GM18520 (cell line): ENCODE data around the gene BCO2.

Source experiments
- ATAC-seq: cut with Tn5 transposase; IDR thresholded peaks from one replicate; pipeline ENCODE4 v1.9.1; 2021; ENCODE audit not compliant: unreplicated experiment

The BCO2 gene

DNA sequence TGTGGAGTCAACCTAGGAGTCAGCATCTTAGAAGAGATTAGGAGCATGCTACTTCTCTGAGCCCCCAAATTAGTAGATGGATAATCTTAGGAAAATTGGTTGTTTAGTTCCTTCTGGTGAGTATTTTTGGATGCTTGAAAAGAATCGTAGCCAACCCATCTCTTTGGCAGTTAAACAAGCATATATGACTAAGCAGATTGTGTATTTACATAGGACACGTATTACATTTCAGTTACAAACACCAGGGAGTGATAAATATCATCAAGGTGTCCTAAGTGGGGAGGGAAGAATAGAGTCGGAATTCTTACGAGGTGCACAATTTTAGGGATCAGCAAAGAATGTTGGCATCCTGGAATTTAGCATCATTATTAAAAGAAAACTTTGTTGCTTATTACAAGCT lies 71.9 kb downstream of the BCO2 start:
- no peak for ATAC-seq

DNA sequence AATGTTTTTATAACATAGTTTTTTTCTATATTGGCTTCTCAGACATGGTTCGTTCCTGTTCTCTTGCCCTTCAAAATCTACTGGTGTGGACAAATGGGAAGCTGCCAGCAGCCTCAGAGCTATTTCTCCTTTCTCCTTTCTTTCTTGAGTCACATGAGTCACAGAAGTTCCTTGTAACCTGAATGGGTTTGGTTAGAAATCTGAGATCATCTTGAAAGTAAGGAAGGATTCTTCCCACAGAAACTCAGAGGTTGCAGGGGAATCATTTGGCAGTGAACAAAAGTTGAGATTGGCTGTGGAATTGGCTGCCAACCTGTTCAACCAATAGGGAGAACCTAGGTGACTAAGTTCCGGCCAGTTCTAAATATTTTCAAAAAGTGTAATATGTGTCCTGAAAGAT lies 72.9 kb downstream of the BCO2 start:
- ATAC-seq, result no peak

DNA sequence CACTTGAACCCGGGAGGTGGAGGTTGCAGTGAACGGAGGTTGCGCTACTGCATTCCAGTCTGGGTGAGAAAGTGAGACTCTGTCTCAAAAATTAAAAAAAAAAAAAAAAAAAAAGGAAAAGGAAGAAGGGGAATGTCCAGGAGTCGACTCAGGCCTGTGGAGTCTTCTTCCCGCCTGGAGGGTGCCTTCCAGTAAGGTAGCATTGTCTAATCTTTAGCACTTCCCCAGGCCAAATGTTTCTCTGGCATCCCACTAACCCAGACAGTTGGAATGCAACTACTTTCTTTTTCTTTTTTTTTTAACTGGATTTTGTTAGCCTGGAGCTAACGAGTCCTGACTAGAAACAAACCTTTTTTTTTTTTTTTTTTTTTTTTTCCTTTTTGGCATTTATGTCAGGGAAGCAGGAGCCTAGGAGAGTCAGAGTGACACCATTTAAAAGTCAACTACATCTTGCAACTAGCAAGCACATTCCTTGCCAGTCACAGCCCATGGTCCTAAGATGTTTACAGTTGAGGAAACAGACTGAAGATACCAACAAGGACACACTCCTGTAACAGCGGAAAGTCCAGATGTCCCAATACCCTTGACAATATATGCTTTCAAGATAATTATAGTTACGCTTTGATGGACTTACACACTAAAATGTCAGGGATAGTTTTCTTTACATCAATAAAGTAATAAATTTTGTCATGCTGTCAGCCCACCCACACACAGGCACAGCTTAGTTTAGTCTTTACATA lies 74.7 kb downstream of the BCO2 start:
- ATAC-seq, result no peak

DNA sequence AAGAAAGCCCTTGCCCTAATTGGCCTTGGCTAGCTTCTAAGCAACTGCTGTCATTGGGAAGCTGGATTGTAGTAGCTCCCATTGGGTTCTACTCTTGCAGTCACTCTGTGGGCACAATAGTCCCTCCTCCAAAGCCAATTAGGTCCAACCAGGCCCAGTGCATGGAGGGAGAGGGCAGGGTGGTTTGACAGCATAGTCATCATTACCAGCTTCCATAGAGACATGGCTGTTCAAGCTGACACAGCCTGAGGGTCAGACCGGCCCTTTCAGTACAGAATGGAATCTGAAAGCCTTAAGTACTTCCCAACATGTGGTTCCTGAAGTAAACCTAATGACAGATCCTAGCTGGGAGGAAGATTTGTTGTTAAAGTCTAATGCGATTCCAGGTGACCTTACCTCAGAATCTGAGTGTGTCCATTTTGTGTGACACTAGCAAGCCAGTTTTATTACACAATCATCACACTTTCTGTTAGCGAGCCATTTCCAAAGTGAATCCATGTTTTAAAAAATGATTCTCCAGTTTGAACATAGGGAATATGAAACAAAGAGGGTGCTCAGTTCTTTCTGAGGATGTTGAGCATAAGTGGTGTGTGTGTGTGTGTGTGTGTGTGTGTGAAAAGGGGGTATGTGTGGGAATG lies 78.4 kb downstream of the BCO2 start:
- ATAC-seq, result no peak

DNA sequence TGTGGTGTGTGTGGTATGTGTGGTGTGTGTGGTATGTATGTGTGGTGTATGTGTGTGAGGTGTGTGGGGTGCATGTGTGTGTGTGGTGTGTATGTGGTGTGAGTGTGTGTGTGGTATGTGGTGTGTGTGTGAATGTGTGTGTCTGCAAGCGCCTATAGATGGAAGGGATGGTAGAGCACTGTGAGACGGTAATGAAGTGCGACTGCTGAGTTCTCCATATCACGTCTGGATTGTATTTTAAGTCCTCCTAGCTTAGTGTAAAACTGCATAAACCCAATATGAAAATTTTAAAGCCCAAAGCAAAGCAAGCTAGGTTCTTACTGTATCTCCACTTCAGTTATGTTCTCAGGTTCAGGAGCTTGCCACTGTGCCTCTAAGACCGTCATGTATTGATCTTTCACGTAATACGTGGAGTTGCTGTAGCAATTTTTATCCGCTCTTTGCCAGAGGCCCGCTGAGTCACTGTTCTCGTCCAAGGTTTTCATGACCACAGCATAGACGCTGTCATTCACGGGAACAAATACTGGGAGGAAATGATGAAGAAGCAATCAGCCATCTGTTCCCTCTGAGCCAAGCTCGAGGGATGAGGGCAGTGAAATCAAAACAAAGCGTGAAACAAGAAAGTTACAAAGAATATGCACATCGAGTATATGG lies 79.9 kb downstream of the BCO2 start:
- no peak for ATAC-seq

DNA sequence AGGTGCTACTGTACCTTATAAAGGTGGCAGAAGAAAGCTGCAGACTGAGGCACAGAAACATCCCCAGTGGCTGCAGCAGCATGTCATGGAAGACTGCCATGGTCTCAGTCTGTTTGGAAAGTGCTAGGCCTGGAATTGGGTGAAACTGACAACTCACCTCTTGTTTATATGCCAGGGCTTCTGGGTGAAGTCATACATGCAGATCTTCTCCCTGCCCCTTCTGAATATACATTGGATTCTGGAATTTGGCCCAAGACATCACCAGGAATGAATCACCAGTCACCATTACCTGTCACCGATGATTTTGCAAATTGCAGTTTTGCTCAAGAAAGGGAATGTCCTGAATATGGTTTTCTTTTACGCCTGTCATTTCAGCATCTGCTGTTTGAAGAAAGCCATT lies 85.2 kb downstream of the BCO2 start, which contains the start of gene PLET1:
Gene PLET1, minus strand, starts transcription at position 371 of the 400 bp plus-strand sequence. Its CDS starts 271 bp downstream, at position 100.
- no peak for ATAC-seq

GRCh38 chr11:112265659-112266409 lies 90.5 kb downstream of the BCO2 start:
- ATAC-seq, result no peak

GRCh38 chr11:112266410-112266778 lies 91.1 kb downstream of the BCO2 start:
- ATAC-seq, result no peak

DNA sequence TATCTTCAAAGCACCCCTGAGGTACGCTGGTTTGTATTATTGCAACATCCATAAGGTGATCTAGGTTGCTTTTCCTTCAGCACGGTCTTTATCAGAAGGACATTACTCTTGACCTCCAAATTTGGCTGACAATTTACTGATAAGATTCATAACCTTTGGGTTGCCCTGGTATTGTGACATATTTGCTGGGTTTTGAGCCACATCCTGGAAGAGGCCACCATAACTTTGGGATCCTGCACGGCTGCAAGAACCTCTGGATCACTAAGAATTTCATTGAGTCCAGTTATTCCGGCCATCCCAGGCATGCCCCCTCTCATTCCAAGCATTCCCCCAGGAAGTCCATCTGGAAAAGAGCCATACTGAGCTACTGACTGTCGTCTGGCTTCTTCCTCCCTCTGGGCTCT lies 91.9 kb downstream of the BCO2 start:
- ATAC-seq, result no peak

- no peak for ATAC-seq
Observed at GRCh38 chr11:112268406-112268805, 93.1 kb downstream of the BCO2 start.
